HepG2 (cell line): ENCODE measurements around the gene CDC14B. TPM values are rescaled to one million over a fixed set of nuclear protein-coding genes. Genes with fewer than 3 reads are reported as not detected.

Source experiments
- ARID4A ChIP-seq: sonication (generic); formaldehyde crosslinking; IDR thresholded peaks from 2 replicates; pipeline ENCODE4 v1.5.0; 2020; ENCODE audit warnings: mild to moderate bottlenecking, missing genetic modification reagents, borderline replicate concordance
- ATF2 ChIP-seq: sonication (generic); formaldehyde crosslinking; IDR thresholded peaks from 2 replicates; pipeline ENCODE4 v1.4.0; 2020; ENCODE audit warnings: missing genetic modification reagents
- DRAP1 ChIP-seq: IDR thresholded peaks from 2 replicates; pipeline ENCODE4 v1.6.1; 2016; ENCODE audit warnings: missing genetic modification reagents, missing compliant biosample characterization
- KDM6A ChIP-seq: IDR thresholded peaks from 2 replicates; pipeline ENCODE4 v1.6.1; 2016; ENCODE audit warnings: low read depth
- MAFG ChIP-seq: sonication (generic); formaldehyde crosslinking; IDR thresholded peaks from 2 replicates; pipeline ENCODE4 v1.5.1; 2020; ENCODE audit warnings: mild to moderate bottlenecking, missing genetic modification reagents
- NFYB ChIP-seq: sonication (generic); formaldehyde crosslinking; IDR thresholded peaks from 2 replicates; pipeline ENCODE4 v1.4.0; 2020; ENCODE audit warnings: missing genetic modification reagents
- SKIL ChIP-seq: sonication (generic); formaldehyde crosslinking; IDR thresholded peaks from 2 replicates; pipeline ENCODE4 v1.8.0; 2022; ENCODE audit warnings: missing genetic modification reagents, mild to moderate bottlenecking, moderate library complexity, borderline replicate concordance
- SRF ChIP-seq: IDR thresholded peaks from 2 replicates; pipeline ENCODE4 v1.6.1; 2011; ENCODE audit warnings: mild to moderate bottlenecking, low read depth, low read length, moderate library complexity
- TARDBP ChIP-seq: sonication (generic); formaldehyde crosslinking; IDR thresholded peaks from 2 replicates; pipeline ENCODE4 v1.8.0; 2022; ENCODE audit warnings: mild to moderate bottlenecking, missing genetic modification reagents
- ZBTB42 ChIP-seq: sonication (generic); formaldehyde crosslinking; IDR thresholded peaks from 2 replicates; pipeline ENCODE4 v1.5.0; 2020; ENCODE audit warnings: mild to moderate bottlenecking, missing genetic modification reagents
- ZNF205 ChIP-seq: IDR thresholded peaks from 2 replicates; pipeline ENCODE4 v1.6.1; 2018; ENCODE audit warnings: missing biosample characterization, missing genetic modification reagents
- ZNF639 ChIP-seq: conservative IDR thresholded peaks from 2 replicates; pipeline ENCODE4 v1.6.1; 2018; ENCODE audit warnings: missing genetic modification reagents
- ZNF746 ChIP-seq: sonication (generic); formaldehyde crosslinking; IDR thresholded peaks from 2 replicates; pipeline ENCODE4 v1.8.0; 2022; ENCODE audit warnings: mild to moderate bottlenecking, missing genetic modification reagents
- polyA plus RNA-seq, 8 experiments: library from polyadenylated mRNA; depleted of rRNA in 3 of 8; stranded (reverse) in 7 of 8; unstranded in 1 of 8; fragments of >200 nt; fragmentation: Illumina TruSeq in 4 of 8; extraction: Trizol in 4 of 8; gene quantifications; 2 replicates each; pipeline versions ENCODE4 v1.2.1 to v1.2.3, GENCODE V29; 2011 to 2016; ENCODE audit warnings: low read depth in 4 of 8, missing spikeins in 1 of 8, mixed read lengths in 1 of 8; ENCODE audit not compliant: insufficient read depth in 1 of 8
- total RNA-seq, 5 experiments: library from RNA; depleted of rRNA; stranded (reverse); fragments of >200 nt; fragmentation: Illumina TruSeq; extraction: Trizol; gene quantifications; 2 replicates each; pipeline ENCODE4 v1.2.3, GENCODE V29; 2016; ENCODE audit warnings: low read depth in 1 of 5

CDC14B gene
- total and polyA plus RNA-seq, 2 of the 13 experiments (the other 11 are each of a cell fraction or from before 2014, with no cell fraction given), result 25.8 to 33.3 TPM

- TF ChIP-seq ARID4A (CRISPR knock-in tag) (peak; percentile 46; the same call in 1 of the 2 replicates), SRF (no peak), ZBTB42 (no peak), SKIL (CRISPR knock-in tag) (no peak), ATF2 (peak; percentile 59), ZNF205 (CRISPR knock-in tag) (peak; percentile 68; the same call in 1 of the 2 replicates), DRAP1 (CRISPR knock-in tag) (peak; percentile 34; the same call in 1 of the 2 replicates), MAFG (CRISPR knock-in tag) (no peak), KDM6A (CRISPR knock-in tag) (peak; percentile 42; the same call in 1 of the 2 replicates), ZNF639 (CRISPR knock-in tag) (no peak), TARDBP (CRISPR knock-in tag) (0 out of 2 replicates have a peak, but pooled peaks have one; percentile 45), NFYB (CRISPR knock-in tag) (no peak), ZNF746 (CRISPR knock-in tag) (no peak)
These were observed 7.3 kb downstream of the CDC14B start (continued) for GRCh38 chr9:96612105-96612965.
